GM19035 (cell line): ENCODE measurements around the gene PTP4A1.
A peak's percentile ranks its signal among the peaks of the same experiment; 100 is the strongest.
"Not testable (repeated sequence)": the region's sequence is repeated elsewhere in the genome, so short reads cannot be mapped to it uniquely, and the experiment has no call there.

Experiments used
- ATAC-seq: cut with Tn5 transposase; IDR thresholded peaks from one replicate; pipeline ENCODE4 v1.9.1; 2021; ENCODE audit not compliant: unreplicated experiment

PTP4A1 gene

DNA sequence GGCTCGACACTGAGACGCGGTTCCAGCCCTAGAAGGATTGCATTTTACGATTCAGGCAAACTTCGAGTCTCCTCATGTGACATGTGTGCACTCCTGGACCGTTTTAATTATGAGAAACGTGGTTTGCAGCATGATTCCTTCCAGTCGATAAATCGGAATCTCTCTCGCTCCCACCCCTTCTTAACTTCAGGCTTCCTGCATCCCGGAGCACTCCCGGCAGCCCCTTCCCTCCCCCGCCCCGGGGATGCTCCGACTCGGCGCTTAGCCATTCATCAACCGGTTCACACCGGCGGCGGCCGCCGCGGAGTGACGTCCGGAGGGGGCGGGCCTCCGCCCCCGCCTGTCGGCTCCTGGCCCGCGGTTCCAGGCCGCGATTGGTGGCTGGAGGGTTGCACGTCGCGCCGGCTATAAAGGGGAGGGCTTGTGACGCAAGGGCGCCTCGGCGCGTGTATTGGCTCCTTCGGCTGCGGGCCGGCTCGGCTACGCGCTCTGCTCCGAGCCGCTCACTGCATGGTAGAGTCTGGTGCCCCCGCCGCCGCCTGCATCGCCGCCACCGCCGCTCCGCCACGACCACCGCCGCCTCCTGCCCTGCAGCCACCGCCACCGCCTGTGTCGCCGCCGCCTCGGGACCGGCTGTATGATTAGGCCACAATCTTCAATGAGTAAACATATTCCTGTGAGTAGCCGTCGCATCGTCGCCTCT is at the start of gene PTP4A1, which contains the start of gene LOC128125822:
Gene PTP4A1, plus strand, starts transcription at position 437 of the 703 bp plus-strand sequence. CDS start 4,401 bp downstream, outside the sequence.
Gene LOC128125822, plus strand, starts transcription at position 437 of the 703 bp plus-strand sequence.
- peak; percentile 85 for ATAC-seq

DNA sequence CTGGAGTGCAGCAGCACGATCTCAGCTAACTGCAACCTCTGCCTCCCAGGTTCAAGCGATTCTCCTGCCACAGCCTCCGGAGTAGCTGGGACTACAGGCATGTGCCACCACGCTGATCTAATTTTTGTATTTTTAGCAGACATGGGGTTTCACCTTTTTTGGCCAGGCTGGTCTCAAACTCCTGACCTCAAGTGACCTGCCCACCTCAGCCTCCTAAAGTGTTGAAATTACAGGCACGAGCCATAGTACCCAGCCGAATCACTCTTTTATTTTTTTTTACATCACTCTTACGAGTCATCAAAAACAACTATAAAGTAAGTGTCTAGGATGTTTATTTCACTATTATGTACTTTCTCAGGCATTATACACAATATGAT is 49.4 kb upstream of the PTP4A1 start:
- not testable (repeated sequence) for ATAC-seq

DNA sequence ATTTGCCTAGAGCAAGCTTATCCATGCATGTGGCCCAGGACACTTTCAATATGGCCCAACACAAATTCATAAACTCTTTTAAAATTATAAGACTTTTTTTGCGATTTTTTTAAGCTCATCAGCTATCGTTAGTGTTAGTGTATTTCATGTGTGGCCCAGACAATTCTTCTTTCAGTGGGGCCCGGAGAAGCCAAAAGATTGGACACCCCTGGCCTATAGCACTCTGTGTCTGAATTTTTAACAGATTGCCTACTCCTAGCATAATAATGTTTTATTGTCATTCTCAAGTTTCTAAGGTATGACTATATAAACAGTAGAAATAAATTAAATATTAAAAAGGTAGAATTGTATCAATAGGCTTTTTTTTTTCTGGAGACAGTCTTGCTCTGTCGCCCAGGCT is 48.6 kb upstream of the PTP4A1 start:
- no peak for ATAC-seq

DNA sequence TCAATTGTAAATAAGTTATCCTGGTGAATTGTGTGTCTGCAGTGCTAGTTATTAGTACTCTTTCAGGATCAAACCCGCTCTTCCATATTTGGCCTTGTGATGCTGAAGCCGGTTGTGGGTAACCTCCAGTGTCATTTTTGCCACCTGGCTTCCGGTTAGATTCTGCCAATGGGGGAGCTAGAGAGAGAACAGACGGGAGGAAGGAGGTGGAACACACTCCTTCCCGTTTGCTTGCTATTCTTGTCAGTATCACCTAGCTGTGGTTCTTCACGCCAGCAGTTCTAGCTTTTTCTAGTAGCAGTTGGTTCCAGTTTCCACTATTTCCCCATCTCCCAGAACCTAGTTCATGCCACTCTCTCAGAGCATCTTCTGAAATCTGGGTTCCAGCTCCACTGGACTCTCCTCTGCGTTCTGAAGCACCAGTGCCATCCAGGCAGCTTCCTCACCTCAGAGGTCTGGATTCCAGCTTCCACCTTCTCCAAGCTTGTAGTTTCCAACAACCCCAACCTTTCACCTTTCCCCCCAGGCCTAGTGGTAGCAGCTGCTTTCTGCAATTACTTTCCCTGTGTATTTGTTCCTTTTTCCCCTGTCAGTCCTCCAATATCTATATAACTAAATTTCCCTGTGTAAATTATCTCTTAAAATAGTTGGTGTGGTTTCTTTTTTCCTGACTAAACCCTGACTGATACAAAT is 46.9 kb upstream of the PTP4A1 start:
- ATAC-seq: no peak

DNA sequence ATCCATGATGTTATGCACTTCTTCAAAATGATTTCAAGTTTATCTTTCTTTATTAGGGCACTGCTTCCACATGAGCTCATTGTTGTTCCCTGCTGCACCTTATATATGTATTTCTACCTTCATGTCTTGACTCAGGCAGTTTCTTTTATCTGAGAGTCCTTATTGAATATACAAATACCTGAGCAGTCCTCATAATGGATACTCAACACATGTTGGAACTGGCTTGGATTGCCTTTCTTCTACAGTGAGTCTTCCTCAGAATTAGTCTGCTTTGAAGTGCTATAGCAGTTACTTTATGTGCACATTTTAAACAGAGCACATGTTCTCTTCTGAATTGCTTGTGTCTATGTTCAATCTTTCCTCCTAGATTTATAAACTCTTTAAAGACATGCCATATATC is 45.3 kb upstream of the PTP4A1 start:
- no peak for ATAC-seq

DNA sequence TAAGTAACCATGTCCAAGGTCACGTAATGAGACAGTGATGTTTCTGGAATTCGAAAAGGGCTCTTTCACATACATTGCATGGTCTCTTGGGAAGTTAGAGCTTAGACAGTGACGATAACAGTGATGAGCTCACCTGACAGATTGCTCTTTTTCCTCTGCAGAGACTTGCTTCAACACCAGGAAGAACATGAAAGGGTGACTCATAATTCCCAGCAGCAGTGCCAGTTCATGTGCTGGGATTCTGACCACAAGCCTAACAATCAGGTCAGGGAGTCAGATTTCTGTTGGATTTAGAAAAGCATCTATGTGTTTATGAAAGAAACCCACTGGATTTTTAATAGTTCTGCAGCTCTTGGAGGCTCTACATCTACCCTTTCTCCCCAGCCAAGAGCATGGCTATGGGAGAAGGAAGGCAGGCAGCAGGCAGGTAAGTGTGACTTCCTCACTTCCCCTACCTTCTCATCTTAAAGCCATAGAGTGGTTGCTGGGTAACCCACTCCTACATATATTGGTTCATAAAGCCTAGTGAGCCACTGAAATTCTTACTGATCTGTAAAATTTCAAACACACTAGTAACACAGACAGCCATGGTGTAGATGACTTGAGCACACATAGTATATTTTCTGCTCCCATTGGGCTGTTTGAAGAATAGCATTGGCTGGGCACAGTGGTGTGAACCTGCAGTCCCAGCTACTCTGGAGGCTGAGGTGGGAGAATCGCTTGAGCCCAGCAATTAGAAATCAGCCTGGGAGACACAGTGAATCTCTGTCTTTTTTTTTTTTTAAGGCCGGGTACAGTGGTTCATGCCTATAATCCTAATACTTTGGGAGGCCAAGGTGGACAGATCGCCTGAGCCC is 44.4 kb upstream of the PTP4A1 start:
- no peak for ATAC-seq

DNA sequence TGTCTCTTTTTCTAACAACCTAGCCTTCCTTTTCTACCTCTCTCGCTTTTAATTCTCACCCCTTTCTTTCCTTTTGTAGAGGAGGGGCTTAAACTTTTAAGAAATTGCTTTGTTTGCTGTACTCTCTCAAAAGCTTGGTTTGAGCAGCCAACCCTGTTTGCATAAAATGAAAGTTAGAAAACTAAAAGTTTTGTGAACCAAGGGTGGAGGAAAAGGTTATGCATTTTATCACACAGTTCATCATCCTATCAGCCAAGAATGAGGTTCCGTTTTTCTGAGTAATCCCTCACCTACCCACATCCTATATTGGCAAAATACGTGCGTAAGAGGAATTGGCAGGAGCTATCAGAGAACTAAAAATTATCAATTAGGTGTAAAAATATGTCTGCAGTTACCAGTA is 42.8 kb upstream of the PTP4A1 start:
- no peak for ATAC-seq

DNA sequence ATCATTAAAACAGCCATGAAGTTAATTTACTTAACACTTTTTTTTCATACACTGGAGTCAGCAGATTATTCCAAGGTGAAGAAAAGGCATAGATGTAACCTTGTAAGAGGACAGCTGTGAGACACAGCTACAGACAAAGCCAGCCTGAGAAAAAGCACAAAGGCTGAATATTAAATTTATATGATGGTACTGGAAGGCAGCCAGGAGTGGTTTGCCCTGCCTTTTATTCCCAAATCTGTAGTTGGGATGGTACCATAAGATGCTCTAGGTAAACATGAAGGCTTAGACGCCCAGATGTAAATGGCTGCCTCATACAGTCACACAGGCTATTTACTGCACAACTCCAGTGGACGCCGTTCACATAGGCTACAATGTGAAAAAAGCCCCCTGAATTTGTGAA is 42.1 kb upstream of the PTP4A1 start:
- no peak for ATAC-seq

DNA sequence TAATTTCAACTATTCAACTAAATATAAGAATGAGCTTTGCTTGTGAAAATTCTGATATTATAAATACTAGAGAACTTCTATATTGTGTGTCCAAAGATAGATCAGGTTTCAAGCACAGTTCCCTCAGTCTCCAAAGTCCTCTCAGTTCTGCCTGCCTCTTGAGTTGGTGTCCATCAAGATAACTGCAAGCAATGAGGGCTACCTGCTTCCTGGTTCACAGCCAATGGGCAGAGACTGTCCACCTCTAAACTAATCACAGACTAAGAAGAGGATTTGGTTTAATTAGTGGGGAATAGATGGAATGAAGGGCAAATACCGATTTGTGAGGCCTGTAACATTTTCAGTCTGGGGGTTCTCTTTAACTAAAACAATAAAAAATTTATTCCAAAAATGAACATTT is 41.3 kb upstream of the PTP4A1 start:
- ATAC-seq: no peak

DNA sequence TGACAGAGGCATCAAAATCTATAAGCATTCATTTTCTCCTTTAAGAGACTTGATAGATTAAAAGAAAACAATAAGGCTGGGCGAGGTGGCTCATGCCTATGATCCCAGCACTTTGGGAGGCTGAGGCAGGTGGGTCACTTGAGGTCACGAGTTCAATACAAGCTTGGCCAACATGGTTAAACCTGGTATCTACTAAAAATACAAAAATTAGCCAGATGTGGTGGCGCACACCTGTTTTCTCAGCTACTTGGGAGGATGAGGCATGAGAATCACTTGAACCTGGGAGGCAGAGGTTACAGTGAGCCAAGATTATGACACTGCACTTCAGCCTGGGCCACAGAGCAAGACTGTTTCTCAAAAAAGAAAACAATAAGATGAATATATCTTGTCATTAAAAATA is 39.3 kb upstream of the PTP4A1 start:
- no peak for ATAC-seq

DNA sequence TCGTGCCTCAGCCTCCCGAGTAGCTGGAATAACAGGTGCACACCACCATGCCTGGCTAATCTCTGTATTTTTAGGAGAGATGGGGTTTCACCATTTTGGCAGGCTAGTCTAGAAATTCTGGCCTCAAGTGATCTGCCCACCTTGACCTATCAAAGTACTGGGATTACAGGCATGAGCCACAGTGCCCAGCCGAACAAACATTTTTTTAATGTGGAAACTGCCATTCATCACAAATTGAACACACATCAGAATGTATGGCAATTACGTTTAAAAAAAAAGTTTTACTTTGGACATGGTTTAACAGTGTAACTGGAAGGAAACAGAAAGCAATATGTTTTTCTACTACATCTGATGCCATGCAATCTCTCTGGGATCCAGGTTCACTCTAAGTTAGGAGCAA is 38.3 kb upstream of the PTP4A1 start:
- ATAC-seq: no peak

DNA sequence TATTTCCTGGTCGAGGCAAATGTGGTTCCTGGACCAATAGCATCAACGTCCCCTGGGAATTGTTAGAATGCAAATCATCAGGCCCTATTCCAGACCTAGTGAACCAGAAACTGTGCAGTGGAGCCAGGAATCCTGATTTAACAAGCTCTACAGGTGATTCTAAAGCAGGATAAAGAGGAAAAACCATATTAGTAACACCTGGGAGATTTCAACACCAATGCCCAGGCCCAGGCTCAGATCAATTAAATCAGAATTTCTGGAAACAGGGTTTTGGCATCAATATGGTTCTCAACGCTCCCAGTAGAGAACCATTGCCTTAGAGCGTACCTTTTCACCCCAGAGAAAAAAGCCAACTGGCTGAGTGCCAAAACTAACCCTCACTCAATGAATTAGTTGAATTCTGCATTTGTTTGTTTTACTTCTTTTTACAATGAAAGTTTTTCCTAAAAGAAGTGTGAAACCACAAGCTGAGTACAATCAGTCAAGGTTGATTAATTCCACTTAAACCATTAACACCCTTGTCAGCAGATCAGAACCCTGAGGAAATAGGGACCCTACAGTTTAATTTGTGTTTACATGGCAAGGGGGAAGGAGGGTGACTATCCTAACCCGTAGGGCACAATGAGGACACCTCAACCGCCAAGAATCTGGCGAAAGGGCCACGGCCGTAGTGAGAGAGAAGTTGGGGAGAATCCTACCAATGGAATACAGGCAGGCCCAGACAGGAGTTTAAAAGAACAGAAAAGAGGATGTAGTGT is 34.9 kb upstream of the PTP4A1 start:
- ATAC-seq: peak; percentile 58

DNA sequence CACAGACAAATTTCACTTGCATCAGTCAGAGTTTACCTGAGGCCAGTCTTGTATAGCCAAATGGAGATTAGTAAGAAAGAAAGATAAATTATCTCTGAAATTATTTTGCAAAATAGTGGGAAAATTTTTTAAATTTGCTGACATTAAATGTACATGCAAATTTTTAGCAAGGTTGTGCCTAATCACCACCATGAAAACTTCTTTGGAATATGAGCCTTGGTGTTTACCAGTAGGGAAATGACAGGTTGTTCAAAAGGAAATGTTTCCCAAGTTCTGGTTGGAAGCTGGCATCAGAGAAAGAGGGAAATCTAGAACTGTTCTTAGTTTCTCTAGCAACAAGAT is 34.4 kb upstream of the PTP4A1 start:
- ATAC-seq: no peak

DNA sequence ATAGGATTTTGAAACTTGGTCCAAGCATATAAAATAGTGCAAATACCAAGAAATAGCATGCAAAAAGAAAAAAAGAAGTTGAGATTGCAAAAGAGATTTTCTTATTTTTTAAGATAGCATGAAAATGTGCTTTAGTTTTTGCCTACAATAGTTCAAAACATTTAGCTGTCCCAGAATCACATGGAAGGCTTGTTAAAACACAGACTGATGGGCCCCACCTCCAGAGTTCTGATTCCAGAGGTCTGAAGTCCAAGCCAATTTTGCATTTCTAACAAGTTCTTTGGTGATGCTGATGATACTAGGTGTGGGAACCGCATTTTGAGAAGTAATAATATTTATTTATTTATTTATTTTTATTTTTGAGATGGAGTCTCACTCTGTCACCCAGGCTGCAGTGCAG is 33.7 kb upstream of the PTP4A1 start:
- no peak for ATAC-seq

DNA sequence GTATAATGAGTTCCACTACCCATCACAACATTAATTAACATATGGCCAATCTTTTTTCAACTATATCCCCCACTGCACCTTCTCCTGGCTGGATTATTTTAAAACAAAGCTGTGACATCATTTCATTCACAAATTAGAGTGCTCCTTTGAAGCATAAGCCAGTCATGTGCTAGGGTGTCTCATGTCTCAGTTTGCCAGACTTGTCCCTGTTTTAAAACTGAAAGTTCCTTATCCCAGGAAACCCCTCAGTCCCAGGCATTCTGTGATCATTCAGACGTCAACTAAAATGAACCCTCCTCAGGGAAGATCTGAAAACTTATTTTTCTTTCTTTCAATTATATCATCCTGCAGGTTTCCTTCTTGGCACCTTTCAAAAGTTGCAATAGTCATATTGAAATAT is 29.3 kb upstream of the PTP4A1 start:
- no peak for ATAC-seq

DNA sequence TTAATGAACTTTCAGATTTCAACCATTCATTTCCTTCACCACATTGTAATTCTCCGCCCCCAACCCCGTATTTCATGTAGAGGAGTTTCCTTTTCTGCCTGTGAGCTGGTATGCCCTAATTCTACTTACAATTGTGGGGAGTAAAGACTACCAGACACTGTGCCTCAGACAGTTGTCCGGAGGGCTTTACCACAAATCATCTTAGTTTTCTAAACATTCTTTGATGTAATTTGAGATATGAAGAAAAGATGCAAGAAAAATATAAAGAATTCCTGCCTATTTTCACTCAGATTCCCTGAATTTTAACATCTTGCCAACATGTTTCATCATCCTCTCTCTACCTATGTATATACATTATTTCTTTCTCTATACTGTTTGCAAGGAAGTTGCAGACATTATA is 28.3 kb upstream of the PTP4A1 start:
- no peak for ATAC-seq

DNA sequence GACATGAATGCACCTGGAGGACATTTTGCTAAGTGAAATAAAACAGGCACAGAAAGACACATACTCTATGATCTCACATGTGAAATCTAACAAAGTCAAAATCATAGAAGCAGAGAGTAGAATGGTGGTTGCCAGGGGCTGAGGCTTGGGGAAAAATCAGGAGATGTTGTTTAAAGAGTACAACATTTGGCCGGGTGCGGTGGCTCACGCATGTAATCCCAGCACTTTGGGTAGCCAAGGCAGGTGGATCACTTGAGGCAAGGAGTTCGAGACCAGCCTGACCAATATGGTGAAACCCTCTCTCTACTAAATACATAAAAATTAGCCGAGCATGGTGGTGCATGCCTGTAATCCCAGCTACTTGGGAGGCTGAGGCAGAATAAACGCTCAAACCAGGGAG is 26.0 kb upstream of the PTP4A1 start:
- ATAC-seq: no peak

DNA sequence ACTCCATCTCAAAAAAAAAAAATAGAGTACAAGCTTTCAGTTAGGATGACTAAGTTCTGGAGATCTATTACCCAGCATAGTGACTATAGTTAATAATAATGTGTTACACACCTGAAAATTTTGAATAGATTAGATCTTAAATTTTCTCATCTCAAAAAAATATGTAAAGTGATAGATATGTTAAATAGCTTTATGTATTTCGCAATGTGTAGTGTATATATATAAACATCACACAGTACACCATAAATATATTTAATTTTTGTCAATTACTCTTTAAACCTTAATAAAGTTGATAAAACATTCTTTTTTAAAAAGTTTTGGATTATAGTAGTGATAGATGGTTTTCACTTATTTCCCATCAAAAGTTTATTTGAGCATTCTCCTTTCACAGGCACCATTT is 25.6 kb upstream of the PTP4A1 start:
- ATAC-seq: no peak

DNA sequence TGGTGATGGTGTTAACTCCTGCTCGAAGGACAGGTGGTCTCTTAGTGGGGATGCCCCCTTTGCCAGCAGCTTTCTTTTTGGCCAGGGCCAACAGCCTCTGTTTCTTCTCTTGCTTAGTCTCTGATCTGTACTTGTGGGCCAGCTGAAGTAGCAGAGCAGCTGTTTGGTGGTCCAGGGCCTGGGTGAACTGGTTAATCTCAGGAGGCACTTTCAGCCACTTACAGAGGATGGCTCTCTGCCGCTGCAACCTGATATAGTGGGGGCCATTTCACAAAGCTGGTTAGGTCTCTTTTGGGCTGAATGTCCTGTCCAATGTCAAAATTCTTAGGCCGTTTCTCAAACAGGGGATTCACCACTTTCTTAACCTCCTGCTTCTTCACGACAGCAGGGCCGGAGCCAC is 23.2 kb upstream of the PTP4A1 start:
- ATAC-seq: no peak

DNA sequence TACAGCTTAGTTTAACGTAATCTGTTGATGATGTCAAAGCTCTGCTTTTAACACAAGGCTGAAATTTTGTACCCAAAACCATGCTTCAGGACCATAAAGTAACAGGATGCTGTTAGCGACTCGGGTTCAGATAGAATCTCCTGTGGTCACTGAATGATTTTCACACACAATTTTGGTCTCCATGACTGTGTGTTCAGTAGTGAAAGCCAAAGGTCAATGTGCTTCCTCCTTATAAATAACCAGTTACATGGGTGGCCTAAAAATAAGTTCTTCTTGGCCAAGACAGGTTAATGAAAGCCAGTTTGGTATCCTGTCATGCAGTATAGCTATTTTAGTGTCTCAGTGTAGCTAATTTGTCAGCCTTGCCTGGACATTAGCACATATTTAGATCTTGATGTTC is 19.1 kb upstream of the PTP4A1 start:
- ATAC-seq: peak; percentile 96

DNA sequence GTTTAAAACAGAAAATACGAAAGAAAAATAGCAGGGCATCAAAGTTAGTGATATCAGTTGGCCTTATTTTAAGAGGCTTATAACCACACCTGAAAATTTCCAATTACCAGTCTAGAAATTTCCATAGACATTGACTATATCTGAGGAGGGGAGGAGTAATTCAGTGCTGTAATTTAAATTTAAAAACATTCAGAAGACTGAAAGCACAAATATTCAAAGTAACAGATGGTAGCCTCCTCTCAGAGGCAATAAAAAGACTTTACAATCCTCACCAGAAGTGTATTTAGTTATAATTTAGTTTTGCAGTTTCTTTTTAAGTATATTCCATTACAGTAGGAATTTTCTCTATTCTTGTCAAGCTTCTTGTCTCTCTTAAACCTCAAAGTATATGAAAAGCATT is 18.4 kb upstream of the PTP4A1 start:
- ATAC-seq: no peak
